Left kidney (tissue), 2 donors: ENCODE results near the gene LRMDA. TPM values are rescaled to one million over a fixed set of nuclear protein-coding genes. Genes with fewer than 3 reads are reported as not detected.

Experiments used
- DNase-seq: peaks from one replicate; pipeline ENCODE4 v3.0.0-alpha.2; 2013
- polyA plus RNA-seq: library from polyadenylated mRNA; unstranded; fragments of 120-200 nt; gene quantifications from one replicate; pipeline ENCODE4 v1.2.1, GENCODE V29; 2013; ENCODE audit not compliant: insufficient read length

The LRMDA gene
- polyA plus RNA-seq, 1 donor = 18.0 TPM

- DNase-seq = no peak
Observed at GRCh38 chr10:75538765-75539164, 107.3 kb downstream of the LRMDA start.

DNA sequence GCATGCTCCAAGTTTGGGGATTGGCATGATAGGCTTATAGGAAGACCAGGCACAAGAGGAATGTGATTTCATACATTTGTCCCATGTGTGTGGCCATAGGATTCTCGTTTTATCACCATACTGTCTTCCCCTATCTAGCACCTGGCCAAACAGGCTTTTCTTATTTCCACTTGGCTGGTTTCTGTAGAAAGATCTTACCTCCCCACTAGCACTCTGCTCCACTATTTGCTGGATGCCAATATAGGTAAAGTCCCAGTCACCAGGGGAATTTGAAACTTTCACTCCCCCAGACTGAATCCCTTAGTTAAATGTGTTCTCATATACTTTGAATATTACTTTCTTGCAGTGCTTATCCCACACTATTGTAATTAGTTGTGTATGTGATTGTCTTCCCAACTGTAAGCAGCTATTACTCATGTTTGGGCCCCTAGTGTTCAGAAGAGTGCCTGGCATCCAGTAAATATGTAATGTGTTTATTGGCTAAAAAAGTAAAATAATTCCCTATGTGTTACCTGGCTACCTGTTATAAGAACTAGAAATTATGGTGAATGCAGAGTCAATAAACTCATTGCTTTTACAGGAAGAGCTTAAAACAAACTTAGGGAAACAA lies 109.0 kb downstream of the LRMDA start:
- no peak for DNase-seq

DNA sequence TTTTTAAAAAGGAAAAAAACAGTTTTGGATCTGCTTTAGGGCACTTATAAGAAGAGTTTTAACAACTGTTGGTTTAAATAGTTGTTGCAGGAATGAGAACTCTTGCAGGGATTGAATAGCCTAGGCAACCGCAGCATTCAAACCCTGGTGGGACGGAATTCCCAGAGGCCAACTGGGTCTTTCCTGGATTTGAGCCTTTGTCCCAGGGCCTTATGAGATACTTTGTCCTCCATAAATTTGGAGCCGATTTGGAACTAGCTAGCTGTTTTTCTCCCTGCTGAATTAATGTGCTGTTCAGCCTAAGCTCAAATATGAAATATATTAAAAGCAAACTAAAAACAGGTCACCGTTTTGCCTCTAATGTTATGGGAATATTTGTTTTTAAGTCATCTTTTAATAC lies 109.6 kb downstream of the LRMDA start:
- no peak for DNase-seq

DNA sequence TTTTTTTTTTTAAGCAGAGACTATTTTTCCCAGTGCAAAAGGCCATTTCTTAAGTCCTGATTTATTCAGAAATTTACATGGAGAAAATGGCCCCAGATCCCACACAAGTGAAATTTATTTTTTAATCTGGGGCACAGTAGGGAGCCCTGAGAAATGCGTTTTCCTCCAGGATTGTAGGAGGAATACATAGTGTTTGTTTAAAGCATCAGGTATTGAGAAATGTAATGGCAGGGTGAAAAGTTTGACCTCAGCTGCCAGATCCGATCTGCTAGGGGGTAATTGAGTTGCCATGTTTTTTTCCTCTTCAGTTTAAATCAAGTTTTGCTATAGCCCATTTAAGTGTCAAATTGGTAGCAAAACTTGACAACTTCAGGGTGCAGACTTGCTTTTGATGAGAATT lies 110.0 kb downstream of the LRMDA start:
- no peak for DNase-seq

GRCh38 chr10:75542084-75542483 lies 110.7 kb downstream of the LRMDA start:
- DNase-seq = no peak

DNA sequence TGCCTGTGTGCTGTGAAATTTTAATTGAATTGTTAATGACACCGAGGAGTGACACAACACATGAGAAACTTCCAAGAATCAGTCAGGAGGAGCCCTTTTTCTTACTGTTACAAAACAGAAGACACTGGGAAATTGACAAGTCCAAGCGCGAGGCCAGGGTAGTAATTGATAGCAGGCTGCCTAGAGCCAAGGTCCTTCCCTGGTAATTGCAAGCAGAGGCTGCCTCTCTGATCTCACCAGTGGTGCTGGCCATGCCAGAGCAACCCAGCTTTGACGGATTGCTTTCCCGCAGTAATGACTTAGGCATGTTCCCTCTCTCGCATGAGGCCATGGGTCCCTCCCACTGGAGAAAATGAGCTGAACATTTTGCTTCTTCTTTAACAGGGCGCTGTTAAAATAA lies 111.5 kb downstream of the LRMDA start:
- DNase-seq = peak; percentile 34

DNA sequence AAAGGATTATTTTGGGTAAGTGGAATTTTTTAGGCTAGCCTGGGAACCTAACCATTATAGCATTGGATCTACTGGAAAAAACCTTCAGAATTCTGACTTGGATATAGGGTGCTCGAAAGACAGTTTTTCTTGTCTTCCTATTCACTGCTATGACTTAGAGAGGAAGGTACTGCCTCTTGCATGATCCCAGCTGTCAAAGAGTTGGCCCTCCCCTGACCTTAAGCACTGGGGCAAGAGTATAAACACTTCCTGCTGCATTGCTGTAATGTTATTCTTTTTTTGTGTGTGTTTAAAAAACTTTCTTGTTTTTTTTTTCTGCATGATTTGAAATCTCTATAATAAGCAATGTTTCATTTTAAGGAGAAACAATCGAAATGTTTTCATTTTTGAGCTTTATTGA lies 113.0 kb downstream of the LRMDA start:
- no peak for DNase-seq

DNA sequence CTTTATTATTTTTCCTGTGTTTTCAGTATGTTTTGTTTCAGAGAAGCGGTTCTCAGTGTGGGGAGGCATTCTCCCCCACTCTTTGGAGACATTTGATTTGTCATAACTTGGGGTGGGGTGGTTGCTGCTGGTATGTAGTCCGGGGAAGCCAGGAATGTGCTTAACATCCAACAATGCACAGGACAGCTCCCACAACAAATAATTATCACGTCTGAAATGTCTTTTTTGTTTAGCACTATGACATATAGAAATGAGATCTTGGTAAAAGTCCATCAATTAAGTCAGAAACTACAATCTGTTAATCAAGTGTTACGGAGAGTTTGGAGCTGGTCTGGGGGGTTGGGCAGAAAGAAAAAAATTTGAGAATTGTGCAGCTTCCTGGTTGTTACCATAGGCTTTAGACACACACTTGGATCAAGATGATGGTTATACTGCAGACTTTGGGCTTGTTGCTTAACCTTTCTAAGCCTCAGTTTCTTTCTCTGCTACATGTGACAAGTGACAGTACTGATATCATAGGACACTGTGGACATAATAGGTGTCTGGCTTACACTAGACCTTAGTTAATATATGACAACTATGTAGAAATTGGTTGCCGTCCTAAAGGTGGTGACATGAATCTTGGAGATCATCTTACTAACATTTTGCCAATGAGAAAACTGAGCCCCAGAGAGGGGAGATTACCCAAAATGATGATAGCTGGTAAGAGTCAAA lies 113.7 kb downstream of the LRMDA start:
- DNase-seq = no peak

DNA sequence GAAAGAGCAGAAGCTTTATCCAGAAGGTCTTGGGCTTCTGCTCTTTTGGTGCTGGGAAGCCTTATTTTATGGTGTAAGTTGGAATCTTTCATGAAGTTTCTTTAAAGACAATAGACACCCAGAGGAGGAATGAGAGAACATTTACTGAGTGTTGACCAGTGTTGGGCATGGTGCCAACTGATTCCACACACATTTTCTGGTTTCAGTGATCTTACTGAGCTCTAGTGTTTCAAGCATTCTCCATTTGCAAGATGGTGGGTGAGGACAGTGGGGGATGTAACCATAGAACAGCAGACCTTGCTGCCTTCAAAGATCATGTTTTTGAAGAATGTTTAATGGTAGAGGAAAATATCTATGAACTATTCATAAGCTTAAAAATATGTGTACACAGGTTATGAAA lies 114.6 kb downstream of the LRMDA start:
- DNase-seq = no peak

DNA sequence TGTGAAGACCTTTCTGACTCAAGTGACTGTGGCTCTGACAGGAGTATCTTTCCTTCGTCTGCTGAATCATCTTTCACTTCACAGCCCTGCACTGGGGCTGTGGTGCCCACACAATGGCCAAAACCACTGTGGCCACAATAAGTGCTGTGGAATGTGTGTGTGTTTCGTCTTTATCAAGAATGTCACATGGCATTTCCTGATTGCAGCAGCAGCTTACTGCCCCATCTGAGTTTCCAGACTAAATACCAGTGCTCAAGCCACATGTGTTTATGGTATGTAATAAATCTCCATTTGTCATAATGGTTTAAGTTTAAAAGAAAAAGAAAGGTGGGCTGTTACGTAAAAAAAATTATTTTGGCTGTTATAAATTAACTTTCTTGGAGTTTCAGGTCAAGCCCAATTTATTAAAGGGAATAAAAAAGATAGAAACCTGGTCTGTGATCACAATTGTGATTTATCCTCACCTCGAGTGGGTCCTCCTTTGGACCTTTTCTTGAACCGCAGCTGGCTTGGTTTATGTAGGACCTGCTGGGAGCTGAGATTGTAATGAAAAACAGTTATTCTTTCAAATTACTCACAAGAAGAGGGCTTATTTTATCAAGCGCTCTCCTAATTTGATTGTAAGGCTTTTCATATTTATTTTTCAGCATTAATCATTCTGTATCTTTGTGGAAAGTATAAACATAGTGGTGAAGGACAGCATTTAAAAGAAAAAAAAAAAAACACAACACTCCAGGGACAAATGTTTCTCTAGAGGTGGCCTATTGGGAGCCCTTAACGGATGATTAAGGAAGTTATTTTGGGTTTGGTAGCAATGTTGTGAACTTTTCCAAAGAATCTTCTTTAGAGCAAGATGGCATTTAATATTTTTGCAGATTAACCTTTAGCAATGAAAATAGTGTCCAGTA lies 116.2 kb downstream of the LRMDA start:
- no peak for DNase-seq

- no peak for DNase-seq
Observed at GRCh38 chr10:75548356-75548755, 116.9 kb downstream of the LRMDA start.

DNA sequence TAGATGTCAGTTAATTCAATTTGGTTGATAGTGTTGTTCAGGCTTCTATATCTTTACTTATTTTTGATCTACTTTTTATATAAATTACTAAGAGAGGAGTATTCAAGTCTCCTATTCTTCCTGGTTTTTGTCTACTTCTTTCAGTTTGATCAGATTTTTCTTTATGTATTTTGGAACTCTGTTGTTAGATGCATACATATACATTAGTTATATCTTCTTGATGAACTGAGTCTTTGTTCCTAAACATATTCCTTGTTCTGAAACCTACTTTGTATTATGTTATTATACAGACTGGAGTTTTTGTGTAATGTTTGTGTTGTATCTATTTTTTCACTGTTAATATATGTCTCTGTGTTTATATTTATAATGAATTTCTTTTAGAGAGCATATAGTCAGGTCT lies 118.8 kb downstream of the LRMDA start:
- no peak for DNase-seq

- no peak for DNase-seq
Observed at GRCh38 chr10:75552171-75552570, 120.7 kb downstream of the LRMDA start.

GRCh38 chr10:75553550-75553949 lies 122.1 kb downstream of the LRMDA start:
- no peak for DNase-seq

GRCh38 chr10:75555323-75555722 lies 123.9 kb downstream of the LRMDA start:
- no peak for DNase-seq

DNA sequence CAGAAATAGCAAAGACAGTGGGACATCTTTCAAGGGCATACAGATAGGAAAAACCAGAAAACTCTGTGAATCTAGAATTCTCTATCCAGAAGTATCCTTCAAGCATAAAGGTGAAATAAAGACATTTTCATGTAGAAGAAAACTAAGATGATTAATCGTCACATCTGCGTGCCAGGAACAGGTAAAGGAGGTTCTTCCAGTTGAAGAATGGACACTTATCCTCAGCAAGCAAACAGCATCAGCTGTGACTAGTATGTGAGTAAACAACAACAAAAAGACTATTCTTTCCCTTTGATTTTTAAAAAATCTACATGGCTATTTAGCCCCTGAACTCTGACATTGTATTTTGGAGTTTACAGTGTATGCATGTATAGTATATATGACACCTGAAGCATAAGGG lies 124.9 kb downstream of the LRMDA start:
- DNase-seq = no peak

DNA sequence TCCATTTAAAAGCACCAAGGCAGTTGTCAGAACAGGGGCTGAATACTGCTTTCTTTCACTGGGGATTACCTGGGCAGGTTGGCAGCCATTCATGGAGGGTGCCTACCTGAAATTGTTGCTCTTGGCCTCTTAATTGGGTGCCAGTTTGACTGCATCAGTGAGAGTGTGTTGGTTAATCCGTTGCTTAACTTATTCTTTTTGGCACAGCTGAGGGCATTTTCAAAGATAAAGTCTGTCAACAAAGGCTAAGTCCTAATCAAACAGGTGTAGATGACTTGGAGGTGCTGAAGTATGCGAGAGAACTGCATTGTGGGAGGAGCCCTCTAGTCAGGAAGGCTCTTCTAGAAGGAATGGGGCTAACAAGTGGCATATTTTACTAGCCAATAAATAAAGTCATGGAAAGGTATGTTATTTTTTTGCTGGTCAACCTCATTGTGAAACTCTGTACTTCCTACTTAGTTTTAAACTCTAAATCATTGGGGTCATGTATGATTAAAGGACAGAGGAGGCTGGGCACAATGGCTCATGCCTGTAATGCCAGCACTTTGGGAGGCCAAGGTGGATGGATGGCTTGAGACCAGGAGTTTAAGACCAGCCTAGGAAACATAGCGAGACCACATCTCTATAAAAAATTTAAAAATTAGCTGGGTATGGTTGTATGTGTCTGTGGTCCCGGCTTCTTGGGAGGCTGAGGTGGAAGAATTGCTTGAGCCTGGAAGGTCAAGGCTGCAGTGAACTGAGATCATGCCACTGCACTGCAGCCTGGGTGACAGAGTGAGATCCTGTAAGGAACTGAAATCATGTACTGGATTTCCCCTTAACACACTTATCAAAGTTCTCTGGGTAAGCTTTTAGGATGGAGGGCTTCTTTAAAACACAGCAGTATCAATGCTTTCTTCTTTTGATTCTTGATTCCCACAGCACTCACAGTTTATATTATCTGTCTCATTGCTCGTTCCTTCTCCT lies 134.1 kb downstream of the LRMDA start:
- no peak for DNase-seq

DNA sequence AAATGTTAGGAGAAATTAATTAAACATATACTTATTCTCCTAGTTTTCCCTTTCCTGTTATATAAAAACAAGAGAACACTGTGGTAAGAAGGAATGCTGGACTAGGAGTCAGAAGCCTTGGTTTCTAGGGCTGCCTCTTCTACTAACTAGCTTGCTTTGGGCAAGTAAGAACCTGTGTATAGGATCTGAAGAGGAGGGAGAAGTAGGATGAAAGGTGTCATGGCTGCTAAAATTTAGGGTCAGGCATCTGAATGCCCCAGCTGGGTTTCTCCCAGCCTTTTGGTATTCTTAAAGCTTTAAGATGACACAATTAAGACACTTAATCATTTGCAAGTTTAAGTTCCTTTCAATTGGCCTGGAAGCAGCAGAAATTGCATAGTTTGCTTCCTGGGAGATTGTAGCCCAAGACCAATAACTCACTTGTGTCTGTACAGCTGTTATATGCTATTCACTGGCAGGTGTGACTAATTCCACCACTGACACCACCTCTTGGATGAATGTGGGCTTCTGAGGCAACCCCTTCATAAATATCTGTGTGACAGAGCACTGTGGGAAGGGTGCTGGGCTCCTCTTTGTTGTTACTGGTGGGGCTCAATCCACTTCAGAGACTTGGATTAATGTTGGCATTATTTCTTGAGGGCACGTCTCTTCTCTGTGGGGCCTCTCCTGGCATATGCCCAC lies 137.2 kb downstream of the LRMDA start:
- DNase-seq = no peak

DNA sequence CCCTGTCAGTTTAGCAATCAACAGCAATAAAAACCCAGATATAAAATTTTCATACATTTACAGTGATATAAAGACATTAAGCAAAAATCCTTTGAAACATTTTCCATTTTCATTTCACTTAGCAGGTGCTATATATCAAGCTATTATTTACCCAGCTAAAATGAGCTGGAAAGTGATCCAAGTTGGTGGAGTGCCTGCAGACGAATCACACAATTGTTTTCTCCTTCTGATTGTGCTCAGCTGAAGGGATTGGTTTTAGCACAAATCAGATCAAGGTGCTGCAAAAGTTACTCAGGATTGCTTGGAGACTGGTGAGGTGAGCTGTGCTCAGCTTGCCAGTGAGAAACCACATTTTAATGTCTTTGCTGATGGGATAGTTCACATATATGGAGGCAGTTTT lies 138.1 kb downstream of the LRMDA start:
- no peak for DNase-seq

DNA sequence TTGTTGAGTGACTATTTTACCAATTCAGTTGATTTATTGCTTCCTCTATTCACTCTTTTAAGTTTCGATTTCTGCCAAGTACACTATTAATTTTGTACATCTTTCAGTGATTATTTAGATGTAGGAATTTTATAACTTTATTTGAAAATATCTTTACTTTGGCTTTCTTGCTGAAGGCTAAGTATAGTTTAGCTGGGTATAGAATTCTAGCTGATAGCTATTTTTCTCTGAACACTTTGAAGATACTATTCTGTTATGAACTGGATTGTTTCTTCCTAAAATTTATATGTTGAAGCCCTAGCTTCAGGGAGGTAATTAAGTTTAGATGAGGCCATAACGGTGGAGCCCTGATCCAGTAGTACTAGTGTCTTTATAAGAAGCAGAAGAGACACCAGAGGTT lies 141.1 kb downstream of the LRMDA start:
- DNase-seq = no peak

- DNase-seq = no peak
Observed at GRCh38 chr10:75575940-75576339, 144.5 kb downstream of the LRMDA start.
